ENCODE results near the gene NSUN7.

The NSUN7 gene

DNA sequence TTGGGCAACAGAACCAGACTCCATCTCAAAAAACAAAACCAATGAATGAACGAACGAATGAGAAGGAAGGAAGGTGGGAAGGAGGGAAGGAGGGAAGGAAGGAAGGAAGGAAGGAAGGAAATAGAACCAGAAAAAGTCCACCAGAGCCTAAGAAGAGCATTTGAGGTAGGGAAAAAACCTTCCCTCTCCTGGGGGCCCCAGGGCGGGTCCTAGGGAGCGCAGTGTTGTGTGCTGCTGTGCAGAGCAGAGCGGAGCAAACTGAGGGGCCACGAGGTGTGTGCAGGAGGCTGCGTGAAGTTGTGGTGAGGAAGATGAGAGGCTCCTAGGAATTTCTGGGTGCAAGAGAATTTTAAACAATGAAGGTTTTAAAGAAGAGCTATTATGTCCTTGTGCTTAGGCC lies 16.0 kb upstream of the NSUN7 start:
- in situ Hi-C loops (cut with MboI; ENCODE audit: low sequenced_read_pairs): loop anchor here (10.0 kb wide), 2 partner anchors 111 to 191 kb away; no protein-coding TSS in a partner anchor

DNA sequence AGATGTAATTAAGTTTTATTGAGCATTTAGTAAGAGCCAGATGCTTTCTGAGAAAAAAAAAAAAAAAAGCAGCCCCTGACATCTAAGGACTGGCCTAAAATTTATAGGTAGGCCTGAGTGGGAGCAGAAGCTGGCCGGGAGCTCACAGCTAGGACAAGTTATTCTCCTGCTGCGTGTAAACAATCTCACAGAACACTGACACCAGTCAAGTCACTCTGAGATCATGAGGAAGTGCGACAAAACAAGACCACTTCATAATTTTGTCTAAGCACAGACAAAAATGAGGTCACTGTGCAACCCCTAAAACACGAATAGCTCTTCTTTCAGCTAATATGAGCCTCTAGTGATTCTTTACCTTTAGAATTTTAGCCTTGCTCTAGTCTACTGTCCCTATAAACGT lies 15.3 kb upstream of the NSUN7 start:
- in situ Hi-C loops (cut with MboI; ENCODE audit: low sequenced_read_pairs): loop anchor here (10.0 kb wide), 2 partner anchors 110 to 190 kb away; no protein-coding TSS in a partner anchor

DNA sequence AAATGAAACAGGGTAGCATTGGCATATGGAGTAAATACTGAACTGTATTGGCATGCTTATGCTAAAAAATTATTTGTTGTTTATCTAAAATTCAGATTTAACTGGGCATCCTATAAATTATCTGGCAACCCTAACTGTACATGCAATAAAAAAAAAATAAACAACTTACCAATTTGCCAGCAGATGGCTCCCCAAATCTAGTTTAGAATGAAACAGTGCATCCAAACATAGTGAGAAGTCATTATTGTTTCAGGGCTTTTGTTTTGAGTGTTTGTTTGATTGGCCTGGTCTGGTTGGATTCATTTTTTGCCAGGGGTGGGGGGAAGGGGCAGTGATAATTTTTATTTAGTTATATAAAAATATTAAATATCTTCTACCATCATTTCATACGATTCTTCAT lies 12.8 kb upstream of the NSUN7 start:
- in situ Hi-C loops (cut with MboI; ENCODE audit: low sequenced_read_pairs): loop anchor here (10.0 kb wide), 2 partner anchors 108 to 188 kb away; no protein-coding TSS in a partner anchor

- in situ Hi-C loops (cut with MboI; ENCODE audit: low sequenced_read_pairs): loop anchor here (10.0 kb wide), 2 partner anchors 107 to 187 kb away; no protein-coding TSS in a partner anchor
Observed at GRCh38 chr4:40737879-40738278, 11.9 kb upstream of the NSUN7 start.

DNA sequence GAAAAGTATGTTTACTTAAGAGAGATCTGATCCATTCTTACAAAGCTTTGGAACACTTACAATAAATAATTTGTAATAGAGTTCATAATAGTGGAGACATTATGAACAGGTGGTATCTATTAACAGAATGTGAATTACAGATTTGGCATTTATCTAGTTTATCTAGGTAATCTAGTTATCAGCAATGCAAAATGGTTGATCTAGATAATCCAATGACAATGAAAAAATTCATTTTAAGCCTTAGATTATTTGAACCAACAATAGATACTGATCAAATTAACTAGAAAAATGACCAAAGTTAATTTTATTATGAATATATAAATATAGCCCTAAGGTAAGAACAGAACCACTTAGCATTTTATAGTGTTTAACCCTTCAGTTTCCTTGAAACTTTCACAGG lies 10.4 kb upstream of the NSUN7 start:
- in situ Hi-C loops (cut with MboI; ENCODE audit: low sequenced_read_pairs): loop anchor here (10.0 kb wide), 2 partner anchors 105 to 185 kb away; no protein-coding TSS in a partner anchor

- in situ Hi-C loops (cut with MboI; ENCODE audit: low sequenced_read_pairs): no loop called here
Observed at GRCh38 chr4:40744218-40744617, 5.5 kb upstream of the NSUN7 start.

DNA sequence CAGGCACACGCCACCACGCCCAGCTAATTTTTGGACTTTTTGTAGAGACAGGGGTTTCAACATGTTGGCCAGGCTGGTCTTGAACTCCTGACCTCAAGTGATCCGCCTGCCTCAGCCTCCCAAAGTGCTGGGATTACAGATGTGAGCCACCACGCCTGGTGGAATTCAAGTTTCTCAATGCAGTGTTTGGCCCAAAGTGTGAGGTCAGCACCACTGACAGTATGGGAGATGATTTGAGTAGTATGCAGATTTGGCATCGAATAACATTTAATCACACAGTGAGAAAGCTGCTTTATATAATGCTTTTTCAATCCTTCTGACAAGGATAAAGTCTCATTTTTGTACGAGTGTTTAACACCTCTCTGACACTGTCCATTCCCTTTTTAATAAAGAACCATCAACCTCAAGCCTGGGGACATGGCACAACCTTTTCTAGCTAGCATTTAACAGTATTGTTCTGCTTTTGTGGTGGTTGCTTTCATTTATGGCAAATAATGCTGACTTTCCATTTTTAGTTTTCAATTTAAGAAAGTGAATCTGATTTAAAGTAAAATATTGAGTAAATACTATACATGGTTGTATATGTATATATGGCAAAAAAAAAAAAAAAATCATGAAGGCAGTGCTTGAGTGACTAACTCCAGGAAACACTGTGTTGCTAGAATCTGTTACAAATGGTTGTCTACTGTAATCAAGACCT lies 4.3 kb upstream of the NSUN7 start:
- in situ Hi-C loops (cut with MboI; ENCODE audit: low sequenced_read_pairs): no loop called here

DNA sequence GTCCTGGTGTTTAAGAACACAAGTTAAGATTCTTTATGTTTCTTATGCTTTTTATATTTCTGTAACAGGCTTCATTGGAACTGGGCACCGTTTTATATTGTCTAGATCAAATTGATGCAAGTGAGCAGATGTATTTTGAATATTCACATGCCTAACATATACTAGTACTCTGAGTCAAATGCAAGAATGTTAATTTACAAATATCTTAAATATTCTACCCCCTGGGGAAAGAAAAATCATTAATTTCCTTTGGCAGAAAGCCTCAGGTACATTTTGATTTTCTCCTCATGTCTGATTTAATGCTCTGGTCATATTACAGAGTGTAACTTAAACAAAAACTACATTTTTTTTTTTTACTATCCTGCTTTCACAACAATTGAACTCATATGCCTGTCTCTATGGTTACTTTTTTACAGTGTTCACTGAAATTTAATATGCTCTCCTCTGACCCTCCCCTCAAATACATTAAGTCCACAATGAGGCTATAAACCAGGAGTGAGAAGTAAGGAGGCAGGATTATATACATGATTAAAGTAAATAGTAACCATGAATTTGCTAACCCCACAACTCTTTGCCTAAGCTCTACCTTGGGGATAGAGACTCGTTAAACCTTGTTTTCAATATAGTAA lies 2.4 kb upstream of the NSUN7 start:
- in situ Hi-C loops (cut with MboI; ENCODE audit: low sequenced_read_pairs): no loop called here

DNA sequence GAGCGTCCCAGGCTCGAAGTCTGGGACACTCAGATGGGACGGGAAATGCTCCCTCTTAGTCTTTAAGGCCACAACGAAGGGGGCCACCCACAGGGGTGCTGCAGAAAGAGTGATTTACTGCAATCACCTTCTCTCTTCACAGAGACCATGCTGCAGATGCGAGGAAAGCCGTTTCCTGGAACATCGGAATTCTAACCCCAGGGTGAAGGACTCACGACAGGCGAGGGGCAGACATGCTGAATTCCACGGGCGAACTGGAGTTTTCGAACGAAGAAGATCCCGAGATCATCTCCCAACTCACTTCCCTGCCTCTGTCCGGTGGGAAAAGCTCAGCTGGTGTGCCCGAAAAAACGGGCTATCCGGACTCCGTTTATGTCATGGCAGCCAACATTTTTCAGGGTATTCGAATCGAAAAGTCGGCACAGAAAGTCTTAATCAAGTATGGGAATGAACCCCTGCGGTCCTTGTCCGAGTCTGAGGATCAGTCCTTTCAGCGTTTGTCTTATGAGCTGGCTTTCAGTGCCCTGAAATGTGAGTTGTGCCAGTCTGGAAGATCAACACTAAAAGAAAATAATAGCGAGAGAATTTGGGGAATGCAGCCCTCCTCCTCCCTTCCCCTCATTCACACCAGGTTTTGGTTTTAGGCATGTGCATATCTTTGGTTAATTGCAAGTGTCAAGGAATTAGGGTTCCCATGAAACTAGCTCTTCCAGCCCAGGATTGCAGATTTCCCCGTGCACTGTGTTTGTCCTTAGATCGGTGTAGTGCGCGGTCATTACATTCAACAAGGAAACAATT lies 905 bp downstream of the NSUN7 start:
- in situ Hi-C loops (cut with MboI; ENCODE audit: low sequenced_read_pairs): no loop called here

GRCh38 chr4:40755616-40756015 lies 5.9 kb downstream of the NSUN7 start:
- in situ Hi-C loops (cut with MboI; ENCODE audit: low sequenced_read_pairs): no loop called here

- in situ Hi-C loops (cut with MboI; ENCODE audit: low sequenced_read_pairs): no loop called here
Observed at GRCh38 chr4:40763228-40763716, 13.5 kb downstream of the NSUN7 start.

GRCh38 chr4:40769266-40769665 lies 19.5 kb downstream of the NSUN7 start:
- in situ Hi-C loops (cut with MboI; ENCODE audit: low sequenced_read_pairs): no loop called here

DNA sequence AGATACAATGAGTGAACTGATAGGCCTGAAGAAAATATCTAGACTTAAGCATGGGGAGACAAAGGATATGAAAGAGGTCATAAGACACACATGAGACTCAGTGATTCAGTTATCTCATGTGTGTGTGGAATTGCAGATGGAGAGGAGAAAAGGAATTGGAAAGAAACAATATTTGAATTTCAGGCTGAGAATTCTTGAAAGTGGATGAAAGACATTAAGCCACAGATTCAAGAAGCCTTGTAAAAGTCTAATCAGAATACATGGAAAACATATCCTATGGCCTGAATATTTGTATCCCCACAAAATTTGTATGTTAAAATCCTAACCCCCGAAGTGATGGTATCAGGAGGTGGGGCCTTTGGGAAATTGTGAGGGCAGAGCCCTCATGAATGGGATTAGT lies 28.3 kb downstream of the NSUN7 start:
- in situ Hi-C loops (cut with MboI; ENCODE audit: low sequenced_read_pairs): no loop called here

- in situ Hi-C loops (cut with MboI; ENCODE audit: low sequenced_read_pairs): no loop called here
Observed at GRCh38 chr4:40782876-40783275, 33.1 kb downstream of the NSUN7 start.

DNA sequence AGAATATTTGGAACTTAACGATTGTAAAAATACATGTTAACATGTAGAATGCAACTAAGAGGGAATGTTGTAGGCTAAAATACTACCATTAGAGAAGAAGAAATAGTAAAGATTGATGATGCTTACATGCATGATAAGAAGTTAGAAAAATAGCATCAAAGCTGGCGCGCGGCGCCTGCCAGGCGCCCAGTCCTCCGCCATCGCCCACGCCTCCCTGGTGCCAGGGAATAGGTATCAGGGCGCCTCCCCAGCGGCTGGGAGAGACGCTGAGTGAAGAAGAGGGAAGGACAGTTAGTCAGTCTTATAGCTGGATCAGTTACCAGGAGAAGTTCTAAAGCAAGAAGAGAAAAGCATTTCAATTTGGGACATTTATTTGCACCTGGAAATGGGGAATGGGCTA lies 36.0 kb downstream of the NSUN7 start:
- in situ Hi-C loops (cut with MboI; ENCODE audit: low sequenced_read_pairs): no loop called here

DNA sequence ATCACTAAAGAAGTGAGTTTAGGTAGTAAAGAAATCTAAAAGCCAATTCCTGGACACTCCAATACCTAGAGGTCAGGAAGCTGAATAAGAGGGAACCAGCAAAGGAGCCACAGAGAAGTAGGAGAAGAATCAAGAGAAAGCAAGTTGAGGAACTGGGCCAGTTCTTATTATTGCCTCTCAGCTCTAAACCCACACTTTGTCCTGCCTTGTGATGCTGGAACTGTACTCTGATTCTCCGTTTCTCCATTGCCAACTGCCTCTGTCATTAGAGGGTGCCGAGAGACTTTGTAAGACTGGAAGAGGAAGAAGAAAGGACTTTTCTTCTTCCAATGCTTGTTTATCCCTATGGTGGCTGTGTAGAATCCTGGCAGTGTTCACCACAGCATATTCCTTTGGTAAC lies 38.6 kb downstream of the NSUN7 start:
- in situ Hi-C loops (cut with MboI; ENCODE audit: low sequenced_read_pairs): no loop called here

- in situ Hi-C loops (cut with MboI; ENCODE audit: low sequenced_read_pairs): no loop called here
Observed at GRCh38 chr4:40789031-40789430, 39.3 kb downstream of the NSUN7 start.

- in situ Hi-C loops (cut with MboI; ENCODE audit: low sequenced_read_pairs): no loop called here
Observed at GRCh38 chr4:40789771-40790170, 40.0 kb downstream of the NSUN7 start.

DNA sequence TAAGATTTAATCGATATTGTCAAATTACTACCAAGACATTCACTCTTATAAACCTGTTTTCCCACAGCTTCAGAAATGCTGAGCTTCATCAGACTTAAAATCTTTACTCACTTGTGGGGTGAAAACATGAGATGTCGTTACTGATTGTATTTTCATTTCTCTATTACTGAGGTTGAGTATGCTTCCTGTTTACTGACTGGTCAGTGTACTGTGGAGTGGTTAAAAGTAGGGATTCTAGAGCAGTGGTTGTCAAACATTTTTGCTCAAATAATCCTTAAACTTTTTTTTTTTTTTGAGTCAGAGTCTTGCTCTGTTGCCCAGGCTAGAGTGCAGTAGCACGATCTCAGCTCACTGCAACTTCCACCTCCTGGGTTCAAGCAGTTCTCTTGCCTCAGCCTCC lies 50.3 kb downstream of the NSUN7 start:
- in situ Hi-C loops (cut with MboI; ENCODE audit: low sequenced_read_pairs): no loop called here

DNA sequence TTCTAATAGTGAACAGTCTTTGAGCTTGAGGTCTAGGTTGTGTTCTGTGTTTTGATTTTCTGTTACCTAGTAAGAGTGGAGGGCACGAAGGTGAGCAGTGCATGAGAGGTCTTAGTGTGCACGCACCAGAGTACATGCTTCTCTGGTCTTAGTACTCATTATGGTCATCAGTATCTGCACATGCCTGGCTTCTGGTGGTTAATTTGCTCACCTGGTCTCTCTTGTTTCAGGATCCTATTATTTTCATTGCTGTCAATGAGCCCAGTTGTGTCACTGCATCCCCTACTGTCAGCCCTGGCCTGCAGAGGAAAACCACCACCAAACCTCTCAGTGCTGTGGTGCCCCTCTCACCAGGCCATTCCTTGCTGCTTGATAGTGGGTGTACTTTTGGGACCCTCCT lies 54.8 kb downstream of the NSUN7 start:
- in situ Hi-C loops (cut with MboI; ENCODE audit: low sequenced_read_pairs): no loop called here

- in situ Hi-C loops (cut with MboI; ENCODE audit: low sequenced_read_pairs): no loop called here
Observed at GRCh38 chr4:40808926-40809457, 59.2 kb downstream of the NSUN7 start.
